Suprapubic skin (tissue), 3 donors: ENCODE results near the gene XYLT2.

Source experiments
- POLR2AphosphoS5 ChIP-seq, 3 donors: sonication (generic); formaldehyde crosslinking; IDR thresholded peaks; one replicate each; pipeline ENCODE4 v1.6.1; 2017; ENCODE audit warnings: antibody characterized with exemption in 3 of 3
- TF ChIP-seq, protein P1 (sequence below), 2 donors: fragments of 200-600 bp in 1 of 2; fragments of 450-650 bp in 1 of 2; sonication (generic) in 1 of 2; IDR thresholded peaks; one replicate each; pipeline ENCODE4 v1.5.1; 2016 to 2019; ENCODE audit warnings: antibody characterized with exemption in 2 of 2, mild to moderate bottlenecking in 1 of 2, moderate library complexity in 1 of 2

DNA sequence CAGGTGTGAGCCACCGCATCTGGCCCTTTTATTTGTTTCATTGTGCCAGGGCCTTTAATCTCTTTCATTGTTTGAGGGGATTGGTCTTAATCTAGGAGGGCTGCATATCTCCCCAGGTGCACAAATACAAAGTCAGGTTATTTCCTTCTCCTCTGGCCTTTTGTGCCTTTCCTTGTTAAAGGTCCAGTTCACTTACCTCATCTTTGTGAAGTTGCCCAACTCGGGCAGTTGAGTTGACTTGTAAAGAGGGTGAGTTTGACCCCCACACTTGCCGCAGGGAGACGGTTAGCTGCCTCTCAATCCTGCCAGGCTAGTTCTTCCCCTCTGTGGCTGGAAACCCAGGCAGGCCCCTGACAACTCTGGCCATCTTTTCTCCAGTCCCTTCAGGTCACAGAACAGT, 38.3 kb upstream of the XYLT2 start:
- TF ChIP-seq, protein P1, sequence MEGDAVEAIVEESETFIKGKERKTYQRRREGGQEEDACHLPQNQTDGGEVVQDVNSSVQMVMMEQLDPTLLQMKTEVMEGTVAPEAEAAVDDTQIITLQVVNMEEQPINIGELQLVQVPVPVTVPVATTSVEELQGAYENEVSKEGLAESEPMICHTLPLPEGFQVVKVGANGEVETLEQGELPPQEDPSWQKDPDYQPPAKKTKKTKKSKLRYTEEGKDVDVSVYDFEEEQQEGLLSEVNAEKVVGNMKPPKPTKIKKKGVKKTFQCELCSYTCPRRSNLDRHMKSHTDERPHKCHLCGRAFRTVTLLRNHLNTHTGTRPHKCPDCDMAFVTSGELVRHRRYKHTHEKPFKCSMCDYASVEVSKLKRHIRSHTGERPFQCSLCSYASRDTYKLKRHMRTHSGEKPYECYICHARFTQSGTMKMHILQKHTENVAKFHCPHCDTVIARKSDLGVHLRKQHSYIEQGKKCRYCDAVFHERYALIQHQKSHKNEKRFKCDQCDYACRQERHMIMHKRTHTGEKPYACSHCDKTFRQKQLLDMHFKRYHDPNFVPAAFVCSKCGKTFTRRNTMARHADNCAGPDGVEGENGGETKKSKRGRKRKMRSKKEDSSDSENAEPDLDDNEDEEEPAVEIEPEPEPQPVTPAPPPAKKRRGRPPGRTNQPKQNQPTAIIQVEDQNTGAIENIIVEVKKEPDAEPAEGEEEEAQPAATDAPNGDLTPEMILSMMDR (IDR thresholded peaks at IDR 0.05): no peak
- TF ChIP-seq POLR2AphosphoS5 (IDR thresholded peaks at IDR 0.05): no peak
